HepG2 (cell line): ENCODE measurements around the gene NOP9. TPM values are rescaled to one million over a fixed set of nuclear protein-coding genes. Genes with fewer than 3 reads are reported as not detected.
A peak's percentile ranks its signal among the peaks of the same experiment; 100 is the strongest.

ENCODE experiments used
- AGO1 ChIP-seq: fragments of 200-400 bp; formaldehyde crosslinking; IDR thresholded peaks from 2 replicates; pipeline ENCODE4 v1.6.1; 2017; ENCODE audit warnings: mild to moderate bottlenecking, low read depth, low read length, moderate library complexity; ENCODE audit not compliant: poor library complexity, severe bottlenecking
- ARNT2 ChIP-seq: sonication (generic); formaldehyde crosslinking; IDR thresholded peaks from 2 replicates; pipeline ENCODE4 v1.8.0; 2022; ENCODE audit warnings: mild to moderate bottlenecking, low read depth, missing genetic modification reagents, moderate library complexity
- BORCS8-MEF2B ChIP-seq: sonication (generic); formaldehyde crosslinking; IDR thresholded peaks from 2 replicates; pipeline ENCODE4 v1.8.0; 2022; ENCODE audit warnings: mild to moderate bottlenecking, missing genetic modification reagents
- CHD4 ChIP-seq: fragments of 200-600 bp; sonication (generic); IDR thresholded peaks from 2 replicates; pipeline ENCODE4 v1.7.0; 2017; ENCODE audit warnings: mild to moderate bottlenecking, low read length, borderline replicate concordance
- DMAP1 ChIP-seq: IDR thresholded peaks from 2 replicates; pipeline ENCODE4 v1.6.1; 2016
- GATAD2A ChIP-seq: IDR thresholded peaks from 2 replicates; pipeline ENCODE4 v1.6.1; 2016
- HBP1 ChIP-seq: IDR thresholded peaks from 2 replicates; pipeline ENCODE4 v1.6.1; 2016; ENCODE audit warnings: low read depth, control low read depth
- HIVEP1 ChIP-seq: sonication (generic); formaldehyde crosslinking; IDR thresholded peaks from 2 replicates; pipeline ENCODE4 v1.4.0; 2020; ENCODE audit warnings: mild to moderate bottlenecking, missing genetic modification reagents
- KAT7 ChIP-seq: IDR thresholded peaks from 2 replicates; pipeline ENCODE4 v1.6.1; 2018; ENCODE audit warnings: borderline replicate concordance, missing compliant biosample characterization
- KDM1A ChIP-seq: IDR thresholded peaks from 2 replicates; pipeline ENCODE4 v1.6.1; 2016; ENCODE audit warnings: missing compliant biosample characterization
- KDM2A ChIP-seq: sonication (generic); formaldehyde crosslinking; IDR thresholded peaks from 2 replicates; pipeline ENCODE4 v1.4.0; 2020; ENCODE audit warnings: low read depth, missing genetic modification reagents, borderline replicate concordance
- MED13 ChIP-seq: sonication (generic); formaldehyde crosslinking; IDR thresholded peaks from 2 replicates; pipeline ENCODE4 v1.5.0; 2020; ENCODE audit warnings: missing genetic modification reagents
- MEIS1 ChIP-seq: sonication (generic); formaldehyde crosslinking; IDR thresholded peaks from 2 replicates; pipeline ENCODE4 v1.9.0; 2021; ENCODE audit warnings: mild to moderate bottlenecking, missing genetic modification reagents, moderate library complexity, borderline replicate concordance
- MTA3 ChIP-seq: sonication (generic); formaldehyde crosslinking; IDR thresholded peaks from 2 replicates; pipeline ENCODE4 v1.4.0; 2020; ENCODE audit warnings: missing genetic modification reagents
- NBN ChIP-seq: fragments of 450-650 bp; conservative IDR thresholded peaks from 2 replicates; pipeline ENCODE4 v1.6.1; 2017
- NCOA5 ChIP-seq: sonication (generic); formaldehyde crosslinking; IDR thresholded peaks from 2 replicates; pipeline ENCODE4 v1.4.0; 2020; ENCODE audit warnings: missing genetic modification reagents
- PTBP1 ChIP-seq: fragments of 200-400 bp; formaldehyde crosslinking; IDR thresholded peaks from 2 replicates; pipeline ENCODE4 v1.6.1; 2018; ENCODE audit warnings: low read length, low read depth; ENCODE audit not compliant: poor library complexity, severe bottlenecking
- RBM39 ChIP-seq: fragments of 200-400 bp; formaldehyde crosslinking; IDR thresholded peaks from one replicate; pipeline ENCODE4 v1.6.1; 2018; ENCODE audit warnings: antibody characterized with exemption, mild to moderate bottlenecking, low read depth, low read length; ENCODE audit not compliant: poor library complexity, severe bottlenecking
- SALL1 ChIP-seq: sonication (generic); formaldehyde crosslinking; IDR thresholded peaks from 2 replicates; pipeline ENCODE4 v1.8.0; 2022; ENCODE audit warnings: mild to moderate bottlenecking, missing genetic modification reagents
- SNRNP70 ChIP-seq: fragments of 200-400 bp; formaldehyde crosslinking; IDR thresholded peaks from 2 replicates; pipeline ENCODE4 v1.6.1; 2017; ENCODE audit warnings: mild to moderate bottlenecking, low read depth, low read length, moderate library complexity
- SP1 ChIP-seq, 2 experiments: fragments of 450-650 bp in 1 of 2; sonication (generic) in 1 of 2; formaldehyde crosslinking in 1 of 2; IDR thresholded peaks; 2 replicates each; pipeline versions ENCODE4 v1.4.0 to v1.6.1; 2016 to 2020; ENCODE audit warnings: missing genetic modification reagents in 1 of 2
- SP4 ChIP-seq: sonication (generic); formaldehyde crosslinking; IDR thresholded peaks from 2 replicates; pipeline ENCODE4 v1.8.1; 2023; ENCODE audit warnings: mild to moderate bottlenecking, missing genetic modification reagents
- SPEN ChIP-seq: sonication (generic); formaldehyde crosslinking; IDR thresholded peaks from 2 replicates; pipeline ENCODE4 v1.5.1; 2020; ENCODE audit warnings: low read depth, mild to moderate bottlenecking, missing genetic modification reagents
- TBL1XR1 ChIP-seq: fragments of 150-350 bp; IDR thresholded peaks from 2 replicates; pipeline ENCODE4 v1.6.1; 2014; ENCODE audit warnings: borderline replicate concordance, low read length; ENCODE audit not compliant: partially characterized antibody
- ZC3H4 ChIP-seq: sonication (generic); formaldehyde crosslinking; IDR thresholded peaks from 2 replicates; pipeline ENCODE4 v1.4.0; 2020; ENCODE audit warnings: missing genetic modification reagents, borderline replicate concordance
- ZNF121 ChIP-seq: sonication (generic); formaldehyde crosslinking; IDR thresholded peaks from 2 replicates; pipeline ENCODE4 v1.5.0; 2020; ENCODE audit warnings: mild to moderate bottlenecking, missing genetic modification reagents
- ZNF503 ChIP-seq: sonication (generic); formaldehyde crosslinking; IDR thresholded peaks from 2 replicates; pipeline ENCODE4 v1.4.0; 2020; ENCODE audit warnings: missing genetic modification reagents
- ZNF550 ChIP-seq: sonication (generic); formaldehyde crosslinking; IDR thresholded peaks from 2 replicates; pipeline ENCODE4 v1.4.0; 2020; ENCODE audit warnings: mild to moderate bottlenecking, missing genetic modification reagents, borderline replicate concordance
- ZNF556 ChIP-seq: sonication (generic); formaldehyde crosslinking; IDR thresholded peaks from 2 replicates; pipeline ENCODE4 v1.4.0; 2020; ENCODE audit warnings: mild to moderate bottlenecking, missing genetic modification reagents, borderline replicate concordance
- polyA plus RNA-seq, 8 experiments: library from polyadenylated mRNA; depleted of rRNA in 3 of 8; stranded (reverse) in 7 of 8; unstranded in 1 of 8; fragments of >200 nt; fragmentation: Illumina TruSeq in 4 of 8; extraction: Trizol in 4 of 8; gene quantifications; 2 replicates each; pipeline versions ENCODE4 v1.2.1 to v1.2.3, GENCODE V29; 2011 to 2016; ENCODE audit warnings: low read depth in 4 of 8, missing spikeins in 1 of 8, mixed read lengths in 1 of 8; ENCODE audit not compliant: insufficient read depth in 1 of 8
- total RNA-seq, 5 experiments: library from RNA; depleted of rRNA; stranded (reverse); fragments of >200 nt; fragmentation: Illumina TruSeq; extraction: Trizol; gene quantifications; 2 replicates each; pipeline ENCODE4 v1.2.3, GENCODE V29; 2016; ENCODE audit warnings: low read depth in 1 of 5
- TF ChIP-seq, protein P1 (sequence below): sonication (generic); formaldehyde crosslinking; IDR thresholded peaks from 2 replicates; pipeline ENCODE4 v1.5.0; 2020; ENCODE audit warnings: missing genetic modification reagents, mild to moderate bottlenecking, borderline replicate concordance

Gene NOP9
- total and polyA plus RNA-seq, 2 of the 13 experiments (the other 11 are each of a cell fraction or from before 2014, with no cell fraction given): 24.5 to 61.6 TPM

GRCh38 chr14:24337824-24338175, 38.1 kb downstream of the NOP9 start (continued):
- no peak for TF ChIP-seq RBM39
- TF ChIP-seq GATAD2A (CRISPR knock-in tag): no peak
- no peak for TF ChIP-seq ZC3H4 (CRISPR knock-in tag)
- no peak for TF ChIP-seq KDM2A
- TF ChIP-seq SP1 (IDR thresholded peaks at IDR 0.05): no peak
- TF ChIP-seq SP1 (CRISPR knock-in tag; IDR thresholded peaks at IDR 0.05): no peak
- TF ChIP-seq CHD4: no peak
- no peak for TF ChIP-seq PTBP1
- no peak for TF ChIP-seq MEIS1 (CRISPR knock-in tag)
- no peak for TF ChIP-seq HBP1 (CRISPR knock-in tag)
- no peak for TF ChIP-seq ZNF556 (CRISPR knock-in tag)
- no peak for TF ChIP-seq NCOA5 (CRISPR knock-in tag)
- TF ChIP-seq ZNF503: no peak
- TF ChIP-seq ARNT2 (CRISPR knock-in tag): no peak
- TF ChIP-seq SPEN: no peak
- TF ChIP-seq MTA3 (CRISPR knock-in tag): no peak
- TF ChIP-seq KAT7 (CRISPR knock-in tag): no peak
- TF ChIP-seq KDM1A (CRISPR knock-in tag): no peak
- no peak for TF ChIP-seq NBN
- TF ChIP-seq, protein P1, sequence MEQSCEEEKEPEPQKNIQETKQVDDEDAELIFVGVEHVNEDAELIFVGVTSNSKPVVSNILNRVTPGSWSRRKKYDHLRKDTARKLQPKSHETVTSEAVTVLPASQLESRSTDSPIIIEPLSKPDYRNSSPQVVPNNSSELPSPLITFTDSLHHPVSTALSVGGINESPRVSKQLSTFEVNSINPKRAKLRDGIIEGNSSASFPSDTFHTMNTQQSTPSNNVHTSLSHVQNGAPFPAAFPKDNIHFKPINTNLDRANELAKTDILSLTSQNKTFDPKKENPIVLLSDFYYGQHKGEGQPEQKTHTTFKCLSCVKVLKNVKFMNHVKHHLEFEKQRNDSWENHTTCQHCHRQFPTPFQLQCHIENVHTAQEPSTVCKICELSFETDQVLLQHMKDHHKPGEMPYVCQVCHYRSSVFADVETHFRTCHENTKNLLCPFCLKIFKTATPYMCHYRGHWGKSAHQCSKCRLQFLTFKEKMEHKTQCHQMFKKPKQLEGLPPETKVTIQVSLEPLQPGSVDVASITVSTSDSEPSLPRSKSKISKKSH (CRISPR knock-in tag): no peak
- no peak for TF ChIP-seq DMAP1
- TF ChIP-seq SALL1 (CRISPR knock-in tag): 0 out of 2 replicates have a peak, but pooled peaks have one; percentile 4
- no peak for TF ChIP-seq ZNF121 (CRISPR knock-in tag)
- no peak for TF ChIP-seq ZNF550 (CRISPR knock-in tag)
- TF ChIP-seq MED13 (CRISPR knock-in tag): no peak
- no peak for TF ChIP-seq SNRNP70
- TF ChIP-seq SP4 (CRISPR knock-in tag): peak; percentile 18; the same call in 1 of the 2 replicates
- no peak for TF ChIP-seq TBL1XR1
- TF ChIP-seq BORCS8-MEF2B (CRISPR knock-in tag): no peak
- TF ChIP-seq HIVEP1: 0 out of 2 replicates have a peak, but pooled peaks have one; percentile 17
- no peak for TF ChIP-seq AGO1
